ENCODE data around the gene PIAS4. TPM values are rescaled to one million over a fixed set of nuclear protein-coding genes. Genes with fewer than 3 reads are reported as not detected.

PIAS4 gene
- total and polyA plus RNA-seq, 2 of the 13 experiments (the other 11 are each of a cell fraction or from before 2014, with no cell fraction given) = 9.0 to 20.1 TPM

- TF ChIP-seq E2F5 (CRISPR knock-in tag; conservative IDR thresholded peaks at IDR 0.05) (0 out of 2 replicates have a peak, but pooled peaks have one; percentile 9), CBX1 (IDR thresholded peaks at IDR 0.05; ENCODE audit: low read depth) (no peak), ZNF562 (CRISPR knock-in tag; IDR thresholded peaks at IDR 0.05; ENCODE audit: borderline replicate concordance) (no peak), THRA (CRISPR knock-in tag; IDR thresholded peaks at IDR 0.05; ENCODE audit: borderline replicate concordance) (peak; percentile 13; the same call in 1 of the 2 replicates), ZNF709 (CRISPR knock-in tag; IDR thresholded peaks at IDR 0.05) (0 out of 2 replicates have a peak, but pooled peaks have one; percentile 55), PHF21A (CRISPR knock-in tag; IDR thresholded peaks at IDR 0.05) (no peak), ASH2L (IDR thresholded peaks at IDR 0.05; ENCODE audit: insufficient read length, low read depth, low read length) (no peak), KDM5B (CRISPR knock-in tag; IDR thresholded peaks at IDR 0.05; ENCODE audit: borderline replicate concordance) (peak; percentile 59; the same call in 1 of the 2 replicates), ZMAT3 (CRISPR knock-in tag; conservative IDR thresholded peaks at IDR 0.05) (peak; percentile 69), ZNF790 (CRISPR knock-in tag; IDR thresholded peaks at IDR 0.05; ENCODE audit: borderline replicate concordance) (peak; percentile 82; the same call in 1 of the 2 replicates), ZNF839 (CRISPR knock-in tag; IDR thresholded peaks at IDR 0.05; ENCODE audit: borderline replicate concordance) (no peak), MNT (IDR thresholded peaks at IDR 0.05) (peak; percentile 5; the same call in 1 of the 2 replicates), MTA1 (CRISPR knock-in tag; IDR thresholded peaks at IDR 0.05; ENCODE audit: borderline replicate concordance) (peak; percentile 31; the same call in 1 of the 2 replicates), ZNF558 (CRISPR knock-in tag; IDR thresholded peaks at IDR 0.05; ENCODE audit: borderline replicate concordance) (0 out of 2 replicates have a peak, but pooled peaks have one; percentile 27), GLI4 (CRISPR knock-in tag; IDR thresholded peaks at IDR 0.05; ENCODE audit: borderline replicate concordance) (0 out of 2 replicates have a peak, but pooled peaks have one; percentile 39), AKAP8 (CRISPR knock-in tag; IDR thresholded peaks at IDR 0.05) (0 out of 2 replicates have a peak, but pooled peaks have one; percentile 49)
- TF ChIP-seq, protein P1, sequence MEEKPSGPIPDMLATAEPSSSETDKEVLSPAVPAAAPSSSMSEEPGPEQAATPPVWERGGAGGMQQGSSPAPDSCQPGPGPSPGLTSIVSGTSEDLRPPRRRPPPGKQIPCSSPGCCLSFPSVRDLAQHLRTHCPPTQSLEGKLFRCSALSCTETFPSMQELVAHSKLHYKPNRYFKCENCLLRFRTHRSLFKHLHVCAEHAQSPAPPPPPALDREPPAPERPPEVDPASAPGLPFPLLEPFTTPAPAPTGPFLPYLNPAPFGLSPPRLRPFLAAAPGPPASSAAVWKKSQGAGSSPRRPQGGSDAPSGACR (CRISPR knock-in tag; IDR thresholded peaks at IDR 0.05) = 0 out of 2 replicates have a peak, but pooled peaks have one; percentile 15
- TF ChIP-seq, protein P2, sequence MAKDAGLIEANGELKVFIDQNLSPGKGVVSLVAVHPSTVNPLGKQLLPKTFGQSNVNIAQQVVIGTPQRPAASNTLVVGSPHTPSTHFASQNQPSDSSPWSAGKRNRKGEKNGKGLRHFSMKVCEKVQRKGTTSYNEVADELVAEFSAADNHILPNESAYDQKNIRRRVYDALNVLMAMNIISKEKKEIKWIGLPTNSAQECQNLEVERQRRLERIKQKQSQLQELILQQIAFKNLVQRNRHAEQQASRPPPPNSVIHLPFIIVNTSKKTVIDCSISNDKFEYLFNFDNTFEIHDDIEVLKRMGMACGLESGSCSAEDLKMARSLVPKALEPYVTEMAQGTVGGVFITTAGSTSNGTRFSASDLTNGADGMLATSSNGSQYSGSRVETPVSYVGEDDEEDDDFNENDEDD (CRISPR knock-in tag; IDR thresholded peaks at IDR 0.05; ENCODE audit: borderline replicate concordance) = no peak
- TF ChIP-seq, protein P3, sequence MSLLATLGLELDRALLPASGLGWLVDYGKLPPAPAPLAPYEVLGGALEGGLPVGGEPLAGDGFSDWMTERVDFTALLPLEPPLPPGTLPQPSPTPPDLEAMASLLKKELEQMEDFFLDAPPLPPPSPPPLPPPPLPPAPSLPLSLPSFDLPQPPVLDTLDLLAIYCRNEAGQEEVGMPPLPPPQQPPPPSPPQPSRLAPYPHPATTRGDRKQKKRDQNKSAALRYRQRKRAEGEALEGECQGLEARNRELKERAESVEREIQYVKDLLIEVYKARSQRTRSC (CRISPR knock-in tag; IDR thresholded peaks at IDR 0.05; ENCODE audit: low read depth) = peak; percentile 33; the same call in 1 of the 2 replicates
Measured at GRCh38 chr19:4064496-4065260, 57.1 kb downstream of the PIAS4 start (continued).

Measured in HepG2 (cell line).